Stomach (tissue), 9 donors: Measurements from ENCODE around the gene HCK. TPM values are rescaled to one million over a fixed set of nuclear protein-coding genes. Genes with fewer than 3 reads are reported as not detected.
"Not testable (repeated sequence)": the region's sequence is repeated elsewhere in the genome, so short reads cannot be mapped to it uniquely, and the experiment has no call there.

Source experiments
- DNase-seq, 2 donors: peaks; one replicate each; pipeline versions ENCODE4 v3.0.0 to v3.0.0-alpha.2; 2013 to 2019
- H3K27ac ChIP-seq, 5 donors: fragments of 200-600 bp in 4 of 5; sonication (generic) in 4 of 5; one replicate each; pipeline ENCODE4 v1.5.1; 2013 to 2019; ENCODE audit warnings: mild to moderate bottlenecking in 1 of 5, moderate library complexity in 1 of 5
- H3K27me3 ChIP-seq, 3 donors: fragments of 200-600 bp; sonication (generic); one replicate each; pipeline ENCODE4 v1.5.1; 2017 to 2019; ENCODE audit warnings: mixed run types in 1 of 3
- H3K36me3 ChIP-seq, 4 donors: fragments of 200-600 bp; sonication (generic); 1 replicate in 3 of 4; 2 replicates in 1 of 4; pipeline ENCODE4 v1.5.1; 2016 to 2019
- H3K4me1 ChIP-seq, 4 donors: fragments of 200-600 bp; sonication (generic); one replicate each; pipeline ENCODE4 v1.5.1; 2016 to 2019
- H3K4me3 ChIP-seq, 4 donors: fragments of 200-600 bp; sonication (generic) in 3 of 4; one replicate each; pipeline ENCODE4 v1.5.1; 2016 to 2019; ENCODE audit warnings: mild to moderate bottlenecking in 1 of 4
- H3K9me3 ChIP-seq, 4 donors: fragments of 200-600 bp; sonication (generic); one replicate each; pipeline ENCODE4 v1.5.1; 2016 to 2019
- CTCF ChIP-seq, 7 experiments: fragments of 450-650 bp in 4 of 7; fragments of 200-600 bp in 3 of 7; sonication (generic) in 3 of 7; IDR thresholded peaks; one replicate each; pipeline ENCODE4 v1.5.1; 2016 to 2019; ENCODE audit warnings: antibody characterized with exemption in 7 of 7, control low read depth in 2 of 7, mild to moderate bottlenecking in 1 of 7
- EP300 ChIP-seq: sonication (generic); formaldehyde crosslinking; IDR thresholded peaks from one replicate; pipeline ENCODE4 v1.6.1; 2017; ENCODE audit warnings: antibody characterized with exemption
- POLR2A ChIP-seq, 4 donors: fragments of 450-650 bp; IDR thresholded peaks; one replicate each; pipeline ENCODE4 v1.6.1; 2016; ENCODE audit warnings: antibody characterized with exemption in 4 of 4, control low read depth in 2 of 4, mild to moderate bottlenecking in 1 of 4, moderate library complexity in 1 of 4
- POLR2AphosphoS5 ChIP-seq, 3 donors: sonication (generic); formaldehyde crosslinking; IDR thresholded peaks; one replicate each; pipeline ENCODE4 v1.6.1; 2016; ENCODE audit warnings: antibody characterized with exemption in 3 of 3
- WGBS, 5 donors: extraction: QIAGEN DNeasy Blood & Tissue Kit in 3 of 5; methylation state at CpG; one replicate each; pipeline versions ENCODE4 v1.1.5 to v1.1.7; 2013 to 2018; 5-methylcytosine and 5-hydroxymethylcytosine counted together
- intact Hi-C: fragments of 100-400 bp; cut with DNase I; formaldehyde crosslinking; loops from one replicate; pipeline ENCODE4 v1.15.1; 2023; ENCODE audit warnings: low total_unique reads
- polyA plus RNA-seq, 3 donors: library from polyadenylated mRNA; stranded (reverse); fragments of 200-250 nt; gene quantifications; one replicate each; pipeline ENCODE4 v1.2.3, GENCODE V29; 2013
- total RNA-seq, 5 donors: library from RNA; depleted of rRNA; stranded (reverse); fragments of >200 nt; gene quantifications; one replicate each; pipeline versions ENCODE4 v1.1.0 to v1.2.3, GENCODE V29; 2014 to 2016
- donor health status: healthy with polysubstance abuse.
- donor health status: Bipolar disorder and iron deficiency.
- donor health status: healthy.

The HCK gene
- total and polyA plus RNA-seq, 8 donors, result 1.3 to 14.7 (median 4.9) TPM; not detected in 1

- 88 to 98% (median 91%) methylated on average over 2 of the region's 2 CpGs for WGBS, 5 donors
Observed at GRCh38 chr20:32119734-32120133, 67.7 kb downstream of the HCK start.

GRCh38 chr20:32121908-32122307, 69.9 kb downstream of the HCK start:
- H3K4me3 ChIP-seq, H3K27me3 ChIP-seq, H3K9me3 ChIP-seq, intact Hi-C loops, H3K27ac ChIP-seq, DNase-seq: not testable (repeated sequence)
- H3K36me3 ChIP-seq, result peaks cover 0 to 12% (median 9%) of the 10 kb centered on the region in 4 donors
- WGBS, 5 donors, result 98 to 100% methylated on average over 4 to 21 of the region's 31 CpGs; no CpG with 5 or more reads in 3 of the 5 donors
- peaks cover 4 to 19% (median 12%) of the 10 kb centered on the region in 4 donors for H3K4me1 ChIP-seq

More at GRCh38 chr20:32119734-32120133, 67.7 kb downstream of the HCK start:
- Histone ChIP-seq H3K4me3 (no peak overlapping the region), H3K9me3 (no peaks in the 10 kb centered on the region), H3K4me1 (peaks cover 4 to 39% (median 24%) of the 10 kb centered on the region in 4 donors), H3K36me3 (peaks cover 5 to 9% (median 5%) of the 10 kb centered on the region in 4 donors), H3K27me3 (no peaks in the 10 kb centered on the region), H3K27ac (no peak overlapping the region)
- DNase-seq, result no peak
- TF ChIP-seq POLR2A (IDR thresholded peaks at IDR 0.05), result no peak
- no peak for TF ChIP-seq CTCF (IDR thresholded peaks at IDR 0.05)
- TF ChIP-seq POLR2AphosphoS5 (IDR thresholded peaks at IDR 0.05), result no peak
- TF ChIP-seq EP300, result no peak
- intact Hi-C loops, result no loop called here

- intact Hi-C loops, result no loop called here
- 88 to 100% (median 93%) methylated on average over 1 to 4 of the region's 4 CpGs for WGBS, 5 donors
Observed at GRCh38 chr20:32123088-32123487, 71.0 kb downstream of the HCK start.

GRCh38 chr20:32124916-32125454, 72.9 kb downstream of the HCK start:
- DNase-seq, result no peak
- H3K9me3 ChIP-seq, result no peaks in the 10 kb centered on the region
- no peak for TF ChIP-seq CTCF (IDR thresholded peaks at IDR 0.05)
- TF ChIP-seq POLR2AphosphoS5 (IDR thresholded peaks at IDR 0.05), result no peak
- no peak for TF ChIP-seq EP300
- H3K4me1 ChIP-seq, result no peaks in the 10 kb centered on the region
- 86 to 94% (median 86%) methylated on average over 4 of the region's 4 CpGs for WGBS, 5 donors
- no peak overlapping the region for H3K27ac ChIP-seq
- no peaks in the 10 kb centered on the region for H3K27me3 ChIP-seq
- intact Hi-C loops, result no loop called here
- no peak overlapping the region for H3K4me3 ChIP-seq
- peaks cover 0 to 11% (median 9%) of the 10 kb centered on the region in 4 donors for H3K36me3 ChIP-seq

More at GRCh38 chr20:32123088-32123487, 71.0 kb downstream of the HCK start:
- Histone ChIP-seq H3K27ac (no peak overlapping the region), H3K27me3 (no peaks in the 10 kb centered on the region), H3K4me3 (no peak overlapping the region), H3K36me3 (peaks cover 0 to 12% (median 9%) of the 10 kb centered on the region in 4 donors), H3K9me3 (no peaks in the 10 kb centered on the region), H3K4me1 (peaks cover 0 to 7% (median 1%) of the 10 kb centered on the region in 4 donors)
- no peak for DNase-seq
- TF ChIP-seq CTCF (IDR thresholded peaks at IDR 0.05) (no peak), POLR2AphosphoS5 (IDR thresholded peaks at IDR 0.05) (no peak), POLR2A (IDR thresholded peaks at IDR 0.05) (no peak), EP300 (no peak)

GRCh38 chr20:32125506-32125905, 73.5 kb downstream of the HCK start:
- Histone ChIP-seq H3K27me3 (no peaks in the 10 kb centered on the region), H3K4me3 (no peak overlapping the region), H3K4me1 (no peaks in the 10 kb centered on the region), H3K27ac (no peak overlapping the region), H3K9me3 (no peaks in the 10 kb centered on the region), H3K36me3 (peaks cover 0 to 11% (median 9%) of the 10 kb centered on the region in 4 donors)
- TF ChIP-seq POLR2A (IDR thresholded peaks at IDR 0.05), result no peak
- no peak for TF ChIP-seq EP300
- no peak for TF ChIP-seq POLR2AphosphoS5 (IDR thresholded peaks at IDR 0.05)
- no peak for TF ChIP-seq CTCF (IDR thresholded peaks at IDR 0.05)
- no peak for DNase-seq
- WGBS, 5 donors, result 92 to 97% (median 95%) methylated on average over 3 to 5 of the region's 5 CpGs
- intact Hi-C loops, result no loop called here
